ENCODE measurements around the gene NABP1. TPM values are rescaled to one million over a fixed set of nuclear protein-coding genes. Genes with fewer than 3 reads are reported as not detected.

NABP1 gene
- total RNA-seq, 2 donors from 2014 or later = 94.1 to 98.6 TPM

DNA sequence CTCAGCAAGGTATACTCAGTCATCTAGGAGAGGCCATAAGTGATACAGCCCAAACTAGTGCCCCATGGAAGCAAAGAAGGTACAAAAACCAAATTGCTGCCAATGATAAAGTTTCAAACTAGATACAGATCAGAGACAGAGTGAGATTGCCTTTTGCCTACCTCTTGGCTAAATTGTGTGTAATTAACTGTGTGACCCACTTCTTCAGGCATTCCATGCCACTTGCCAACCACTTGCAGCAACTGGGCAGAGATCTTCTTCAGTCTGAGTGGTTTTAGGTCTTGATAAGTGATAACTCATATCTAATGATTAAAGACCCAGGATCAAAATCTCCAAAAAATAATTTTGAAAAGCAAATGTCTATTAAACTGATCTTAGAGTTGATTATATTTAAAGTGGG is 21.1 kb upstream of the NABP1 start:
- Mint-ChIP-seq H3K4me1 (ENCODE audit: low read depth) (peaks cover 19% of the 10 kb centered on the region), H3K27me3 (ENCODE audit: low read depth) (no peaks in the 10 kb centered on the region), H3K9me3 (peaks cover 3% of the 10 kb centered on the region in 2 donors), H3K36me3 (ENCODE audit: insufficient read depth in 2 of 2) (peaks cover 0 to 2% of the 10 kb centered on the region in 2 donors), H3K27ac (no peak overlapping the region), H3K4me3 (no peak overlapping the region)
- no peak for ATAC-seq (replicated peaks in 1 of 2)
- no peak for DNase-seq

DNA sequence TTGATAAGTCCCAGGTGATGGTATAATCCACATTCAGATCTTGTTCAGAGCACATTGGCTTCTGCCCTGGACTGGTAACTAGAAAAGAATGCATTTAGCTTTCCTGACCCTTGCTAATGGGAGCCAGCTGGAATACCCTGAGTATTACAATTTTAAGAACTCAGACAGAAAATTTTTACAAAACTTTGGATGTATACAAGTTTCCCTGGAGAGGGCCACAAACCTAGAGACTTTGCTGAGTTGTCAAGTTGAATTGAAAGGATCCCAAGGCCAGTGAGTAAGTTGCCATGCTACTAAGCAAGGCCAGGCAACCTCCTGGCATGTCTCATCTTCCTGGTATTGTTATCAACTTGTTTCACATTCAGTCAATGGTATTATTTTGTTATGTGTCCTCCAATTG is 20.0 kb upstream of the NABP1 start:
- H3K36me3 Mint-ChIP-seq (ENCODE audit: insufficient read depth in 2 of 2) = peaks cover 0 to 2% of the 10 kb centered on the region in 2 donors
- peaks cover 3% of the 10 kb centered on the region in 2 donors for H3K9me3 Mint-ChIP-seq
- peak overlapping the region; percentile 87 for H3K27ac Mint-ChIP-seq
- peaks cover 20% of the 10 kb centered on the region for H3K4me1 Mint-ChIP-seq (ENCODE audit: low read depth)
- peak; percentile 50 to 89 for ATAC-seq (replicated peaks in 1 of 2)
- no peaks in the 10 kb centered on the region for H3K27me3 Mint-ChIP-seq (ENCODE audit: low read depth)
- DNase-seq = no peak
- peak overlapping the region in 1 of 2 donors; percentile 69 for H3K4me3 Mint-ChIP-seq

DNA sequence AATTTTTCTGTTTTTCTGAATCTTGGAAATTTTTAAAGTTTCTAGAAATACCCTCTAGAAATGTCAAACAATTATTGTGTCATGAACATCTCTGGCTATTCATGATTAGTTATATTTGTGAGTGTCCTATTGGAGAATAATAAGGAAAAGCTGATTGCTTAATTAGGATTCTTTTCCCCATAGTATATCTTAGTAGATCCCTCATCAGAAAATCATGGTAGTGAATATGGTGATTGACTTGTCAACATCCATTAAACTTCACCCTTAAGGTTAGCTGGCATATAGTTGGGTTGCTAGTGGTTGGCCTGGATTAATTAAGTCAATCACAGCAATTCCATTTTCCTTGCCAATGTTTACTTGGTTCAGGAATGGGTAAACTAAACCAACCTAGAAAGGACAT is 18.7 kb upstream of the NABP1 start:
- Mint-ChIP-seq H3K36me3 (ENCODE audit: insufficient read depth in 2 of 2) (peaks cover 0 to 2% of the 10 kb centered on the region in 2 donors), H3K27me3 (ENCODE audit: low read depth) (no peaks in the 10 kb centered on the region), H3K4me1 (ENCODE audit: low read depth) (peaks cover 20% of the 10 kb centered on the region), H3K9me3 (peaks cover 3% of the 10 kb centered on the region in 2 donors), H3K27ac (no peak overlapping the region), H3K4me3 (no peak overlapping the region)
- no peak for ATAC-seq (replicated peaks in 1 of 2)
- DNase-seq = no peak

DNA sequence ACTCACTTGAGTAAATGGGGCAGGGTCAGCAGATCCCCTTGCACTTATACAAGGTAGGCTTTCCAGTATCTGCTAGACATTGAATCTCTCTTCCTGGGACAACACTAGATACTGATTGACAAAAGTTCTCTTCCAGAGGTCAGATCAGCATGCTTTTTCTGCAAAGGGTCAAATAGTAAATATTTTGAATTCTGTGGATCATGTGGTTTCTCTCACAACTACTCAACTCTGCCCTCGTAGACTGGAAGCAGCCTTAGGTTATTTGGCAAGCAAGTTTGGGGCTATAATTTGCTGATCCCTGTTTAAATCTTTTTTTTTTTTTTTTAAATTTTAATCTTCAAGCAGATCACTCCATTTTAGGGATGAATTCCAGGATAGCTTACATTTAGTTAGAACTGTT is 17.4 kb upstream of the NABP1 start:
- H3K36me3 Mint-ChIP-seq (ENCODE audit: insufficient read depth in 2 of 2) = peaks cover 2 to 4% of the 10 kb centered on the region in 2 donors
- H3K27me3 Mint-ChIP-seq (ENCODE audit: low read depth) = no peaks in the 10 kb centered on the region
- H3K9me3 Mint-ChIP-seq = peaks cover 3 to 8% of the 10 kb centered on the region in 2 donors
- DNase-seq = no peak
- no peak for ATAC-seq (replicated peaks in 1 of 2)
- H3K4me1 Mint-ChIP-seq (ENCODE audit: low read depth) = peaks cover 28% of the 10 kb centered on the region
- H3K4me3 Mint-ChIP-seq = no peak overlapping the region
- no peak overlapping the region for H3K27ac Mint-ChIP-seq

DNA sequence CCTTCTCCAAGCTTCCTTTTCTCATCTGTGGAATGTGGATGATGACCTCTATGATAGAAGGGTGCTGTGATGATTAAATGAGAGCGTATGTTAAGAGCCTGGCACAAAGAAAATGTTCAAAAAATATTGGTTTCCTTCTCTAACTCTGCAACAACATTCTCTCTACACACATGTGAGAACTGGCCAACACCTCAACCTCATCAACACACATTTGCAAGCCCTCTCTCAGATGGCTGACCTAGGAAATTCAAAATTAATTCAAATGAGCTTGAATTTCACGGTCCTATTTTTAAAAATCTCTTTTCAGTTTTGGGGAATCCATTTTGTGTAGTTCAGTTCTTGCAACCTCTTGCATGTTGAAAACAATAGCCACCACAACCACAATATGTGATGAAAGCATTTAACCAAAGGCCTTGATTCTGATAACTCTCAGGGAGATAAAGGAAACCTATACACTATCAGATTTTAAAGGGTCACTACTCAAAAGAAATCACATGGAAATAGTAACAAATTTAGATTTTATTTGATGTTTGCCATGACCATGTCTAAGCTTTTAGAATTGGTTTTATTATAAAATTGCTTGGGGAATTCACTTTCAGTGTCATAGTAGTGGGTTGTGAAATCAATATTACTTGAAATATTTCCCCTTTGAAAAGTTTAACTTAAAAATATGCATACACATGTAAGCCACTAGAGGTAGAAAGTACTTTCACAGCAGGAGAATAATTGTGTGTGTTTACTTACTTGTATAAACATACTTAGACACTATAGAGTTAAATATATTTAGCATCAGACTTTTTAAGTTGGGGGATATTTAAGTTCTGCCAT is 16.6 kb upstream of the NABP1 start:
- Mint-ChIP-seq H3K9me3 (peaks cover 3 to 8% of the 10 kb centered on the region in 2 donors), H3K36me3 (ENCODE audit: insufficient read depth in 2 of 2) (peaks cover 2 to 4% of the 10 kb centered on the region in 2 donors), H3K27ac (peak overlapping the region; percentile 58), H3K27me3 (ENCODE audit: low read depth) (no peaks in the 10 kb centered on the region), H3K4me3 (no peak overlapping the region), H3K4me1 (ENCODE audit: low read depth) (peaks cover 31% of the 10 kb centered on the region)
- ATAC-seq (replicated peaks in 1 of 2) (no peak), DNase-seq (no peak)

DNA sequence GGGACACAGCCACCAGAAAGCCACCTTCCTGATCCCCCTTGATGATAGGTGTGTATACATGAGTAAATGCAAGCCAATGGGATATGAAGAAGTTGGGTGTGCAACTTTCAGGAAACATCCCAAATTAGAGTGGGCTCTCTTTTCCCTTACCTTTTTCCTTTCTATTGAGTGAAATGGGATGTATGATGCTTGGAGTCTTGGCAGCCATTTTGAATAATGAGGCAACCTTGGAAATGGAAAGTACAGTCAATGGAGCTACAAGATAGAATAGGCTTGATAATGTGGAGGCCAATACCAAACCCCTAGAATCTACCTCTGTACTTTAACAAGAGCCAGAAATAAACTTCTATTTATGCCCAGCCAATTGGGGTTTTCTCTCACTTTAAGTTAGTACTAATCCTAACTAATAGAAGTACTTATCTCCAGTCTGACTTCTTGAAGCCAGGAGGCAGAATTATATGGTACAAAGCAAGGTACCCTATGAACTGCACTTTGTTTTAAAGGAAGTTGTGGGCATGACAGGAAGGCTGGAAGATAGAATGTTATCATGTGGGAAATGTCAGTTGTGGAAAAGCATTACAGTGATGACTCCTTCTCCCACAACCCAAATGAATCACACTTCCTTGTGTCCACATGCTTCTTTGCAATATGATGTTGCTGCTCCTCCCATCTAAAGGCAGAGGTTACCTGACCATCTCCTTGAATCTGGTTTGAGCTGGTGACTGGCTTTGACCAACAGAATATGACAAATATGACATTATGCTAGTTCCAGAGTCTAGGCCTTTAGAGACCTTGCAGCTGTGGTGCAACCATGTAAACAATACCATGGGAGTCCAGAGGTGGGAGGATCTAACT is 12.9 kb upstream of the NABP1 start:
- Mint-ChIP-seq H3K27me3 (ENCODE audit: low read depth) (no peaks in the 10 kb centered on the region), H3K27ac (no peak overlapping the region), H3K4me1 (ENCODE audit: low read depth) (peaks cover 29% of the 10 kb centered on the region), H3K9me3 (peaks cover 3 to 5% of the 10 kb centered on the region in 2 donors), H3K36me3 (ENCODE audit: insufficient read depth in 2 of 2) (peaks cover 0 to 4% of the 10 kb centered on the region in 2 donors), H3K4me3 (no peak overlapping the region)
- ATAC-seq (replicated peaks in 1 of 2) = peak in 1 of 2 donors; percentile 58
- no peak for DNase-seq

DNA sequence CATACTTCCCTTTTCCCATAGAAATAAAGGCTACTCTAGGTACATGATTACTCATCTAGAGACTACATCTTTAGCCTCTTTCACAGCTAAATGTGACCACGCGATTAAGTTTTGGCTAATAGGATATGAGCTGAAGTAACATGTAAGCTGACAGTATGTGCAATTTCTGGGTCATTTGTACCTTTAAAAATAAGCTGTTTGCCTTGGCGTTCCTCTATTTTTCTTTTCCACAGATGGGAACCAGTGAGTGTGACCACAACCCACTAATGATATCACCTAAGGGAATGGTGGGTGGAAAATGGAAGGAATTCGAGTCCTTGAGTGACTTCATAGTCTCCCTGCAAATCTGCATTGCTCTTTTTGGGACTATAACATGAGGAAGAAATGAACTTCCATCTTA is 11.7 kb upstream of the NABP1 start:
- ATAC-seq (replicated peaks in 1 of 2) (no peak), DNase-seq (no peak)
- peaks cover 27% of the 10 kb centered on the region for H3K4me1 Mint-ChIP-seq (ENCODE audit: low read depth)
- H3K27ac Mint-ChIP-seq = no peak overlapping the region
- H3K27me3 Mint-ChIP-seq (ENCODE audit: low read depth) = no peaks in the 10 kb centered on the region
- H3K36me3 Mint-ChIP-seq (ENCODE audit: insufficient read depth in 2 of 2) = peaks cover 0 to 4% of the 10 kb centered on the region in 2 donors
- H3K4me3 Mint-ChIP-seq = no peak overlapping the region
- H3K9me3 Mint-ChIP-seq = peaks cover 0 to 5% of the 10 kb centered on the region in 2 donors

DNA sequence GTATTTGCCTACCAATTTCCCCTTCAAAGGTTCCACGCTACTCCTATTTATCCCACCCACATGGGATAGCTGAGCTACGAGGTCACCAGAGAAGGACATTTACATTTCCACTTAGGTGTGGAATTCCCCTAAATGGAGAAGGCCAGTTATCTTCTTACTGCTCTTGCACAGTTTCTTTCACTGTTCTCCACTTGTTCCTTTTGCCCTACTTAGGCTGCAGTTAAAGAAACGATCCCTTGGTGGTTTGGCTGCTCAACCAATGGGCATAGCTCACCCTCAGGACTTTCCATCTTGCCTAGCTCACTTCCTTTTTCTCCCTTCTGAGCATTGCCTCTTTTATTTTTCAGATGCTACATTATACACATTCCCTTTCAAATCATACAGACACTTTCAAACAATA is 11.2 kb upstream of the NABP1 start:
- Mint-ChIP-seq H3K9me3 (peaks cover 0 to 5% of the 10 kb centered on the region in 2 donors), H3K27ac (no peak overlapping the region), H3K4me3 (peak overlapping the region in 1 of 2 donors; percentile 0), H3K27me3 (ENCODE audit: low read depth) (no peaks in the 10 kb centered on the region), H3K36me3 (ENCODE audit: insufficient read depth in 2 of 2) (peaks cover 0 to 4% of the 10 kb centered on the region in 2 donors), H3K4me1 (ENCODE audit: low read depth) (peaks cover 22% of the 10 kb centered on the region)
- DNase-seq (no peak), ATAC-seq (replicated peaks in 1 of 2) (peak in 1 of 2 donors; percentile 65)

DNA sequence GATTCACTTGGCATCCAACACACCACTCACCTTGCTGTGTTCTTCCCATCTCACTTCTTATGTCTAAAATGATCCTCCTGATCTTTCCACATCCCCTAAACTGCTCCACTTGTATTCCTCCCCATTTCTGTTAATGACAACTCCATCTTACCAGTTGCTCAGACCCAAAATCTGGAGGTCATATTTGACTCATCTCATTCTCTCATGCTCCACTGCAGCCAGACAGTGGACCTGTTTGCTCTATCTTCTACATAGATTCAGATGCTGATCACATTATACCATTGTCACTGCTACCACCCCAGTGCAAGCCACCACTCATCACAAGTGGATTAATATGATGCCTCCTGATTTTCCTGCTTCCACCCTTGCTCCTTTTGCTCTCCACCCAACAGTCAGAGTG is 7.9 kb upstream of the NABP1 start:
- Mint-ChIP-seq H3K4me3 (no peak overlapping the region), H3K36me3 (ENCODE audit: insufficient read depth in 2 of 2) (no peaks in the 10 kb centered on the region), H3K27me3 (ENCODE audit: low read depth) (no peaks in the 10 kb centered on the region), H3K27ac (no peak overlapping the region), H3K4me1 (ENCODE audit: low read depth) (peaks cover 22% of the 10 kb centered on the region), H3K9me3 (peaks cover 0 to 1% of the 10 kb centered on the region in 2 donors)
- peak; percentile 39 to 63 for ATAC-seq (replicated peaks in 1 of 2)
- DNase-seq = no peak

DNA sequence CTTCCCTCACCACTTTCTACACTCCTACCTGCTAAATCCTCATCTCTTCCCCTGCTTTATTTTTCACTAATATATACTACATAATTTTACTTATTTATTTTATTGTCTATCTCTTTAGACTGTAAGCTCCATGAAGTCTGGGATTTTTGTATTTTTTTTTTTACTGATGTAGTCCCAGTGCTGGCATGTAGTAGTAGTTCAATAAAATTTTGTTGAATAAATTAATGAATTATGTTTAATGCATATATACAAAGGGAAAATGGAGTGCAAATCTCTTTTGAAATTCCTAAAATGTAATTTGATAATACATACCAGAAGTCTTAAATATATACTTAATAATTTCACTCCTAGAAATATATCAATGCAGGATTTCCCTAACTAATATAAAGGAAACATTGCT is 7.1 kb upstream of the NABP1 start:
- Mint-ChIP-seq H3K9me3 (peaks cover 0 to 1% of the 10 kb centered on the region in 2 donors), H3K4me1 (ENCODE audit: low read depth) (peaks cover 25% of the 10 kb centered on the region), H3K27ac (no peak overlapping the region), H3K36me3 (ENCODE audit: insufficient read depth in 2 of 2) (no peaks in the 10 kb centered on the region), H3K4me3 (no peak overlapping the region), H3K27me3 (ENCODE audit: low read depth) (no peaks in the 10 kb centered on the region)
- ATAC-seq (replicated peaks in 1 of 2) (no peak), DNase-seq (no peak)

DNA sequence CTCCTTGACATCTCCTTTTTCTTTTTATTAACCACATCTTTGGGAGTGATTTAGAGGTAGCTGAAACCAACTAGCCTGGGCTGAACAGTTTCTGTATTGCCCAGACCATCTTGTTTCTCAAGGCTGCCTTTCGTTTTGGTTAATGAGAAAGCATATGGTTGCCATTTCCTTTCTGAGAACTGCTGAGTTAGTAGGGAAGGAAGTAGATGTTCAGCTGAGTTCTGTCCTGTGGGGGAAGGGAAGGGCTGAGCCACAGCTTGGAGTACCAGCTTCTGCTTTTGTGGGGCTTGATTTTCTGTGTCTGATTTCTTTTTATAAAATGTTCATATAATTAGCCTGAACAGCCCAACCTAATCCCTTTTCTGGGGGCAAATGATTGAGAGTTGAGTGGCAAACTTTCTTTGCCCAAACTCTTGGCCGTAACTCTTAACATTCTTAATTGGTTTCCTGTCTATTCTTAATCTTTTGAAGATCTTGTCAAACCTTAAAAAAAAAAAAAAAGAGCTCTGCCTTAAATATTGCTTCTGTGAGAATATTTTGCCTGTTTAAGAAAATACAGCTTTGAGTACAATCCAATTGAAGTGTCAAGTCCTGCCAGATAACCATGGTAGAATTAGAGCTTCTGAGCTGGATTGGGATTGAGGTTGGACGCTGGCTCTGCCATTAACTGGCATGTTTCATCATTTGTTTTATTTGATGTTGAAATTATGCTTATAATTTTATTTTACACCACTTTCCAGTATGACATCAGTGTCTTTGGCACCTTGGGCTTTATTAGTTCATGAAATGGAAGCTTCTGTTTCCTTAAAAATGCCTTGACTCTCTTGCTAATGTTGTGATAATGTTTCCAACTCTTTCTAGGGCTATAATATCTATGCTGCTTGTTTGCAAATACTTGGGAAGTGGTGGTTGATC is 1.9 kb upstream of the NABP1 start:
- peaks cover 6 to 14% of the 10 kb centered on the region in 2 donors for H3K36me3 Mint-ChIP-seq (ENCODE audit: insufficient read depth in 2 of 2)
- H3K27me3 Mint-ChIP-seq (ENCODE audit: low read depth) = no peaks in the 10 kb centered on the region
- DNase-seq (peak; percentile 67), ATAC-seq (replicated peaks in 1 of 2) (peak; percentile 12 to 26)
- peak overlapping the region; percentile 86 to 97 for H3K4me3 Mint-ChIP-seq
- H3K9me3 Mint-ChIP-seq = peaks cover 0 to 1% of the 10 kb centered on the region in 2 donors
- H3K27ac Mint-ChIP-seq = peak overlapping the region; percentile 99
- peaks cover 54% of the 10 kb centered on the region for H3K4me1 Mint-ChIP-seq (ENCODE audit: low read depth)

DNA sequence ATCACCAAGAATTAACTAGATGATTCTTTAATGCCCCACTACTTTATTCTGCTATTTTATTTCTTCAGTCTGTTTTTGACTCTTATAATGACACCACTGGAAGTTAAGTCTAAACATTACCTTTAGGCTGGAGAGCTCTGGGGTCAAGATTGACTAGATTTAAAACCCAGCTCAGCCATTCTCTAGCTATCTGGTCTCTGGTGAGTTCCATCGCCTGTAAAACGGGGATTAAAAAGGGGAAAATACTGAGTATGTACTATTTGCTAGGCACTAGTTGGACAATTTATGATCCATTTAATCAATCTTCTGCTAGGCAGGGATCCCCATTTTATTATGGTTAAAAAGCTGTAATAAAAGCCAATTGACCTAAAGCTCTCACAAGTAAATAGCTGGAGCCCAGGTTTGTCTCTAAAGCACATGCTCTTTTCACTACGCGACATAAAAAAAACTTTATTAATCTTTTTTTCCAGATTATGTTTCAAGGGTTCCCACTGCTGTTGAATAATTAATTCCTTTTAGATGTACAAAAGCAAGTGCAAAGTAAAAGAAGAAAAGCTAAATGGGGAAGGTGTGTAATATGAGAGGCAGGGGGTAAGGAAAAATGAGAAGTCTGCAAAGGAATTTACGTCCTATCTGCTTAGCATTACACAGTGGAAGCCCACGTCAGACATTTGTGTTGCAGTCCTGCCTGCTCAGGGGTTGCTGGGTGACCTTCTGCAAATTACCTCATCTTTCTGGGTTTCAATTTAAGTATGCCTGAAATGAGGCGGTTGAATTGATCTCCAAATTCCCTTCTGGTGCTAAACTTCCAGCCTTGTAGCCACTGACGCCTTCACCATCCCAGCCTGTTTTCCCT is 918 bp upstream of the NABP1 start:
- Mint-ChIP-seq H3K36me3 (ENCODE audit: insufficient read depth in 2 of 2) (peaks cover 6 to 18% of the 10 kb centered on the region in 2 donors), H3K4me3 (peak overlapping the region; percentile 86 to 97), H3K27ac (peak overlapping the region; percentile 99), H3K9me3 (peaks cover 0 to 1% of the 10 kb centered on the region in 2 donors), H3K27me3 (ENCODE audit: low read depth) (no peaks in the 10 kb centered on the region), H3K4me1 (ENCODE audit: low read depth) (peaks cover 56% of the 10 kb centered on the region)
- ATAC-seq (replicated peaks in 1 of 2) (peak; percentile 49 to 51), DNase-seq (peak; percentile 65 to 69)

Measured in activated T-cell treated with anti-CD3 and anti-CD28 coated beads, Interleukin-2, amount 50 U/mL, for 72 hours (primary cell).